Measurements from ENCODE around the gene ALKBH6.

- TF ChIP-seq GLIS3 (CRISPR knock-in tag; IDR thresholded peaks at IDR 0.05) (no peak), PATZ1 (CRISPR knock-in tag; IDR thresholded peaks at IDR 0.05; ENCODE audit: borderline replicate concordance) (no peak)
Observed at GRCh38 chr19:35959968-35960320, 54.1 kb downstream of the ALKBH6 start.

Data from SK-N-SH treated with all-trans-retinoic acid at 6 μM for 48 hours (cell line).